HEK293 (cell line): Measurements from ENCODE around the gene SLC1A2.

ENCODE experiments used
- CTCF ChIA-PET: fragments of 350-600 bp; formaldehyde crosslinking; extraction: SDS; loops from one replicate; lab custom pipeline; 2021; ENCODE audit warnings: antibody characterized with exemption; lab: Yijun Ruan, JAX
- POLR2A ChIA-PET: fragments of 300-600 bp; formaldehyde crosslinking; extraction: SDS; loops from one replicate; lab custom pipeline; 2020; ENCODE audit warnings: antibody characterized with exemption, inconsistent platforms; lab: Yijun Ruan, JAX
- H3K27ac ChIP-seq: fragments of 200-500 bp; sonication (Bioruptor generic); 2 replicates; pipeline ENCODE4 v1.5.1; 2014; ENCODE audit warnings: low read depth, low read length, control low read depth, inconsistent platforms; ENCODE audit errors: extremely low read depth
- H3K36me3 ChIP-seq, 2 experiments: fragments of 200-500 bp in 1 of 2; sonication (Bioruptor generic) in 1 of 2; 1 replicate in 1 of 2; 2 replicates in 1 of 2; pipeline ENCODE4 v1.5.1; 2014 to 2017; ENCODE audit warnings: inconsistent platforms in 2 of 2, low read length in 2 of 2; ENCODE audit not compliant: control insufficient read depth in 2 of 2, insufficient read depth in 1 of 2
- H3K4me1 ChIP-seq: fragments of 200-500 bp; sonication (Bioruptor generic); 2 replicates; pipeline ENCODE4 v1.5.1; 2014; ENCODE audit warnings: mild to moderate bottlenecking, low read length, inconsistent platforms; ENCODE audit not compliant: control insufficient read depth, insufficient read depth
- H3K4me3 ChIP-seq: 2 replicates; pipeline ENCODE4 v1.5.1; 2011; ENCODE audit warnings: low read depth, mild to moderate bottlenecking, control low read depth, low read length, moderate library complexity
- H3K9me3 ChIP-seq: fragments of 200-500 bp; sonication (Bioruptor generic); 2 replicates; pipeline ENCODE4 v1.5.1; 2014; ENCODE audit warnings: low read depth, low read length, inconsistent platforms; ENCODE audit not compliant: control insufficient read depth, insufficient read depth
- KLF7 ChIP-seq: fragments of 450-650 bp; formaldehyde crosslinking; IDR thresholded peaks from 2 replicates; pipeline ENCODE4 v1.5.1; 2016; ENCODE audit warnings: missing biosample characterization, missing genetic modification characterization, borderline replicate concordance
- MZF1 ChIP-seq: fragments of 450-650 bp; formaldehyde crosslinking; IDR thresholded peaks from 2 replicates; pipeline ENCODE4 v1.5.1; 2017; ENCODE audit warnings: missing biosample characterization, missing genetic modification characterization, borderline replicate concordance
- PBX3 ChIP-seq: sonication (generic); formaldehyde crosslinking; IDR thresholded peaks from 2 replicates; pipeline ENCODE4 v1.8.1; 2022; ENCODE audit warnings: mild to moderate bottlenecking, moderate library complexity, missing genetic modification reagents
- SP2 ChIP-seq: fragments of 450-650 bp; formaldehyde crosslinking; IDR thresholded peaks from 2 replicates; pipeline ENCODE4 v1.5.1; 2016; ENCODE audit warnings: missing biosample characterization, missing genetic modification characterization
- SP7 ChIP-seq: fragments of 450-650 bp; formaldehyde crosslinking; IDR thresholded peaks from 2 replicates; pipeline ENCODE4 v1.5.1; 2016; ENCODE audit warnings: missing biosample characterization, missing genetic modification characterization
- TRIM28 ChIP-seq: IDR thresholded peaks from 2 replicates; pipeline ENCODE4 v1.6.1; 2011; ENCODE audit warnings: low read length, control low read depth, borderline replicate concordance
- TSHZ1 ChIP-seq: fragments of 450-650 bp; formaldehyde crosslinking; IDR thresholded peaks from 2 replicates; pipeline ENCODE4 v1.5.1; 2016; ENCODE audit warnings: missing biosample characterization, missing genetic modification characterization, borderline replicate concordance
- YY2 ChIP-seq: fragments of 450-650 bp; formaldehyde crosslinking; IDR thresholded peaks from 2 replicates; pipeline ENCODE4 v1.5.1; 2016; ENCODE audit warnings: missing biosample characterization, missing genetic modification characterization
- ZBTB17 ChIP-seq: fragments of 450-650 bp; formaldehyde crosslinking; IDR thresholded peaks from 2 replicates; pipeline ENCODE4 v1.5.1; 2016; ENCODE audit warnings: missing biosample characterization, missing genetic modification characterization
- ZBTB21 ChIP-seq: fragments of 450-650 bp; formaldehyde crosslinking; IDR thresholded peaks from 2 replicates; pipeline ENCODE4 v1.5.1; 2017; ENCODE audit warnings: missing biosample characterization, missing genetic modification characterization
- ZFP3 ChIP-seq: fragments of 450-650 bp; formaldehyde crosslinking; IDR thresholded peaks from 2 replicates; pipeline ENCODE4 v1.5.1; 2016; ENCODE audit warnings: low read depth, missing biosample characterization, missing genetic modification characterization
- ZFP41 ChIP-seq: fragments of 450-650 bp; formaldehyde crosslinking; IDR thresholded peaks from 2 replicates; pipeline ENCODE4 v1.5.1; 2016; ENCODE audit warnings: missing biosample characterization, missing genetic modification characterization, borderline replicate concordance
- ZIC2 ChIP-seq: fragments of 450-650 bp; formaldehyde crosslinking; IDR thresholded peaks from 2 replicates; pipeline ENCODE4 v1.5.1; 2016; ENCODE audit warnings: missing biosample characterization, missing genetic modification characterization
- ZNF133 ChIP-seq: fragments of 450-650 bp; formaldehyde crosslinking; IDR thresholded peaks from 2 replicates; pipeline ENCODE4 v1.5.1; 2016; ENCODE audit warnings: missing biosample characterization, missing genetic modification characterization
- ZNF146 ChIP-seq: fragments of 450-650 bp; formaldehyde crosslinking; IDR thresholded peaks from 2 replicates; pipeline ENCODE4 v1.5.1; 2016; ENCODE audit warnings: missing biosample characterization, missing genetic modification characterization
- ZNF184 ChIP-seq: fragments of 450-650 bp; IDR thresholded peaks from 2 replicates; pipeline ENCODE4 v1.5.1; 2018; ENCODE audit warnings: missing biosample characterization, mild to moderate bottlenecking, missing genetic modification characterization
- ZNF248 ChIP-seq: fragments of 450-650 bp; formaldehyde crosslinking; IDR thresholded peaks from 2 replicates; pipeline ENCODE4 v1.5.1; 2017; ENCODE audit warnings: missing biosample characterization, missing genetic modification characterization
- ZNF280C ChIP-seq: fragments of 450-650 bp; formaldehyde crosslinking; IDR thresholded peaks from 2 replicates; pipeline ENCODE4 v1.5.1; 2016; ENCODE audit warnings: missing biosample characterization, missing genetic modification characterization
- ZNF292 ChIP-seq: fragments of 450-650 bp; formaldehyde crosslinking; IDR thresholded peaks from 2 replicates; pipeline ENCODE4 v1.5.1; 2016; ENCODE audit warnings: low read depth, missing biosample characterization, missing genetic modification characterization, borderline replicate concordance
- ZNF558 ChIP-seq: fragments of 450-650 bp; formaldehyde crosslinking; IDR thresholded peaks from 2 replicates; pipeline ENCODE4 v1.5.1; 2016; ENCODE audit warnings: missing biosample characterization, missing genetic modification characterization
- ZNF585B ChIP-seq: fragments of 450-650 bp; formaldehyde crosslinking; IDR thresholded peaks from 2 replicates; pipeline ENCODE4 v1.5.1; 2016; ENCODE audit warnings: missing biosample characterization, missing genetic modification characterization
- ZNF621 ChIP-seq: fragments of 450-650 bp; formaldehyde crosslinking; IDR thresholded peaks from 2 replicates; pipeline ENCODE4 v1.5.1; 2017; ENCODE audit warnings: missing biosample characterization, missing genetic modification characterization
- ZNF639 ChIP-seq: fragments of 450-650 bp; formaldehyde crosslinking; IDR thresholded peaks from 2 replicates; pipeline ENCODE4 v1.5.1; 2016; ENCODE audit warnings: missing biosample characterization, missing genetic modification characterization
- ZNF701 ChIP-seq: fragments of 450-650 bp; formaldehyde crosslinking; IDR thresholded peaks from 2 replicates; pipeline ENCODE4 v1.5.1; 2016; ENCODE audit warnings: missing biosample characterization, missing genetic modification characterization
- ZNF792 ChIP-seq: fragments of 450-650 bp; formaldehyde crosslinking; IDR thresholded peaks from 2 replicates; pipeline ENCODE4 v1.5.1; 2016; ENCODE audit warnings: missing biosample characterization, missing genetic modification characterization
- TF ChIP-seq, protein P1 (sequence below): fragments of 450-650 bp; formaldehyde crosslinking; IDR thresholded peaks from 2 replicates; pipeline ENCODE4 v1.5.1; 2017; ENCODE audit warnings: missing biosample characterization, missing genetic modification characterization

The SLC1A2 gene

DNA sequence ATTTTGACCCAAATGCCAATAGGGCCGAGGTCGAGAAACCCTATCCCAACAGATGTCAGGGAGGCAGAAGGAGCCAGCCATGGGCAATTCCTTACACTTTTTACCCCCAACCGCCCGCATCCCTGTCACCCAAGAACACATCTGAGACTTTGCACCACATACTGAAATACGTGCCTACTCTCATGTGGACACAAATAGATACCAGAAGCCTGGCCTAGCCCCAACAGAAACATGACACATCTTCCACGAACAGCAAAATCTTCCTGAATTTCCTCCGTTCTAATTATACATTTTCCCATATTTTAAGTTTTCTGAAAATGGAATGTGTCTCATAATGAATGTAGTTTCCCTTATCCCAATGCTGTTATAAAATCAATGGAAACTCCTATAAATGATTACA is 64.7 kb downstream of the SLC1A2 start:
- no peak overlapping the region for H3K27ac ChIP-seq
- no peaks in the 10 kb centered on the region for H3K4me1 ChIP-seq
- POLR2A ChIA-PET: no interaction called here
- TF ChIP-seq ZNF280C (tag by site-specific recombination) (no peak), ZNF792 (no peak), ZNF558 (tag by site-specific recombination) (no peak), ZFP41 (tag by site-specific recombination) (no peak), ZNF146 (no peak), MZF1 (tag by site-specific recombination) (no peak), SP2 (tag by site-specific recombination) (no peak), PBX3 (no peak), ZIC2 (tag by site-specific recombination) (no peak), TRIM28 (no peak), SP7 (tag by site-specific recombination) (no peak), ZNF248 (tag by site-specific recombination) (no peak), ZFP3 (tag by site-specific recombination) (no peak), YY2 (no peak)
- TF ChIP-seq, protein P1, sequence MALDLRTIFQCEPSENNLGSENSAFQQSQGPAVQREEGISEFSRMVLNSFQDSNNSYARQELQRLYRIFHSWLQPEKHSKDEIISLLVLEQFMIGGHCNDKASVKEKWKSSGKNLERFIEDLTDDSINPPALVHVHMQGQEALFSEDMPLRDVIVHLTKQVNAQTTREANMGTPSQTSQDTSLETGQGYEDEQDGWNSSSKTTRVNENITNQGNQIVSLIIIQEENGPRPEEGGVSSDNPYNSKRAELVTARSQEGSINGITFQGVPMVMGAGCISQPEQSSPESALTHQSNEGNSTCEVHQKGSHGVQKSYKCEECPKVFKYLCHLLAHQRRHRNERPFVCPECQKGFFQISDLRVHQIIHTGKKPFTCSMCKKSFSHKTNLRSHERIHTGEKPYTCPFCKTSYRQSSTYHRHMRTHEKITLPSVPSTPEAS (tag by site-specific recombination): no peak
- no peaks in the 10 kb centered on the region for H3K9me3 ChIP-seq
- no peaks in the 10 kb centered on the region for H3K36me3 ChIP-seq
- CTCF ChIA-PET: no interaction called here
- H3K4me3 ChIP-seq: no peak overlapping the region

DNA sequence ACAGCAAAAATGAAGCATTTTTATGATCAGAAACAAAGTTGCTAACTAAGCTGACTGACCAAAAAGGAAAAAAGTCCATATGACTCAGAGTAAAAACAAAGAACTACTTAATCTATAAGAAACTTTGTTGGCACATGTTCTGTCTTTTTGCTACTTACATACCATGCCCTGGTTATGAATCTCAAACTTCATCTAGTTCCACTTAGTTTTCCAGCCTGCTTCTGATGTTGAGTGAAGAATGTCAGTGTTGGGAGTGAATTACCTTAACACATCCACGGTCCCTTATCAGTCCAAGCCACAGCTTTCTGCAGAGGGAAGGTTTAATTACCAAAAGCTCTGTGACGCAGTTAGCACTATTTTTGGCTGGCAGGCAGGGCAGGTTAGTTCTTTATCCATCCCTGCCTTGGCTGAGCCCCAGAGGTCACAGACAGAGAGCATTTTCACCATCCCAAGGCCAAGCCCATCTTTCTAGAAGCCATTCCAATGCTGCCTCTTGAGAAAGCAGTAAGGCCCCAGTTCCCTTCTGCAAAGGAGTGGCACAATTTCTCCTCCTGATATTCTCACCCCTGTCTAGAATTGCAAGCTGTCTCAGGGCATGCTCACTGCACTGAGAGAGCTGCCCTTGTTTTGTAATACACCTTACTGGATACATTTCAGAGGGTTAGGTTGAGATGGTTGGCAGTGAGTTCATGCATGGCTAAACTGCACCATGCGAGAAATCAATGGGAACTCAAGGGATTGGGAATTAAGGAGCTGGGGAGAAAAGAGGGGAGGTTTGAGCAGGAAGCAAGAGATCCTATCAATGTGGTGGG is 67.1 kb downstream of the SLC1A2 start:
- Histone ChIP-seq H3K4me1 (no peaks in the 10 kb centered on the region), H3K27ac (no peak overlapping the region), H3K36me3 (no peaks in the 10 kb centered on the region), H3K9me3 (no peaks in the 10 kb centered on the region), H3K4me3 (no peak overlapping the region)
- CTCF ChIA-PET: interaction anchor here (0.7 kb wide), 1 partner anchor 88 kb away, joined by 3 read pairs; no protein-coding TSS in a partner anchor
- POLR2A ChIA-PET: no interaction called here
- no peak for TF ChIP-seq ZNF701 (tag by site-specific recombination)
- TF ChIP-seq KLF7 (tag by site-specific recombination): no peak
- TF ChIP-seq TSHZ1 (tag by site-specific recombination): no peak
- no peak for TF ChIP-seq ZNF133 (tag by site-specific recombination)
- TF ChIP-seq ZNF585B (tag by site-specific recombination): no peak
- TF ChIP-seq ZBTB21 (tag by site-specific recombination): no peak
- no peak for TF ChIP-seq ZNF621 (tag by site-specific recombination)
- no peak for TF ChIP-seq ZBTB17 (tag by site-specific recombination)
- no peak for TF ChIP-seq ZNF639 (tag by site-specific recombination)
- TF ChIP-seq ZNF184 (tag by site-specific recombination): no peak
- TF ChIP-seq ZNF292 (tag by site-specific recombination): no peak
